Loucy (cell line): ENCODE data around the gene OR2V1.

Source experiments
- H2AFZ ChIP-seq: fragments of 200-600 bp; sonication (generic); 2 replicates; pipeline ENCODE4 v1.6.0; 2016; ENCODE audit warnings: antibody characterized with exemption, mild to moderate bottlenecking, low read length, moderate library complexity
- H3F3A ChIP-seq: fragments of 200-600 bp; 2 replicates; pipeline ENCODE4 v1.6.0; 2016; ENCODE audit warnings: antibody characterized with exemption, low read depth, mild to moderate bottlenecking
- H3K27me3 ChIP-seq: fragments of 200-600 bp; sonication (generic); 2 replicates; pipeline ENCODE4 v1.6.1; 2014; ENCODE audit warnings: low read length, mild to moderate bottlenecking; ENCODE audit not compliant: insufficient read depth, poor library complexity, severe bottlenecking
- H3K36me3 ChIP-seq: fragments of 200-600 bp; sonication (generic); 2 replicates; pipeline ENCODE4 v1.6.1; 2016; ENCODE audit warnings: low read length; ENCODE audit not compliant: insufficient read depth
- H3K4me1 ChIP-seq: fragments of 200-600 bp; sonication (generic); 2 replicates; pipeline ENCODE4 v1.5.1; 2014; ENCODE audit warnings: low read length, mild to moderate bottlenecking; ENCODE audit not compliant: insufficient read depth, poor library complexity, severe bottlenecking
- H3K4me2 ChIP-seq: fragments of 200-600 bp; sonication (generic); 2 replicates; pipeline ENCODE4 v1.6.0; 2014; ENCODE audit warnings: antibody characterized with exemption, low read length, low read depth, mild to moderate bottlenecking; ENCODE audit not compliant: poor library complexity, severe bottlenecking
- H3K4me3 ChIP-seq: fragments of 200-600 bp; sonication (generic); 2 replicates; pipeline ENCODE4 v1.5.1; 2014; ENCODE audit warnings: low read length, mild to moderate bottlenecking, mixed read lengths; ENCODE audit not compliant: poor library complexity, severe bottlenecking
- H3K79me2 ChIP-seq: fragments of 200-600 bp; sonication (generic); 2 replicates; pipeline ENCODE4 v1.6.1; 2014; ENCODE audit warnings: low read length; ENCODE audit not compliant: insufficient read depth
- H3K9ac ChIP-seq: fragments of 200-600 bp; sonication (generic); 2 replicates; pipeline ENCODE4 v1.6.0; 2014; ENCODE audit warnings: mild to moderate bottlenecking, low read depth, low read length, moderate library complexity; ENCODE audit not compliant: poor library complexity, severe bottlenecking
- H3K9me2 ChIP-seq: fragments of 200-600 bp; sonication (generic); replicated peaks from 2 replicates; pipeline ENCODE4 v1.6.1; 2016; ENCODE audit warnings: low read depth, low read length, mixed read lengths
- H3K9me3 ChIP-seq: fragments of 200-600 bp; sonication (generic); 2 replicates; pipeline ENCODE4 v1.6.1; 2014; ENCODE audit warnings: mild to moderate bottlenecking, antibody characterized with exemption, low read length, low read depth; ENCODE audit not compliant: insufficient read depth
- H4K20me1 ChIP-seq: fragments of 200-600 bp; sonication (generic); 2 replicates; pipeline ENCODE4 v1.6.0; 2014; ENCODE audit warnings: antibody characterized with exemption, low read length, mild to moderate bottlenecking; ENCODE audit not compliant: insufficient read depth, poor library complexity, severe bottlenecking
- EZH2phosphoT487 ChIP-seq: fragments of 200-600 bp; IDR thresholded peaks from 2 replicates; pipeline ENCODE4 v1.6.1; 2018; ENCODE audit warnings: antibody characterized with exemption, mild to moderate bottlenecking, moderate library complexity, borderline replicate concordance
- TF ChIP-seq, protein P1 (sequence below): fragments of 200-600 bp; sonication (generic); conservative IDR thresholded peaks from 2 replicates; pipeline ENCODE4 v1.5.1; 2014; ENCODE audit warnings: mild to moderate bottlenecking, antibody characterized with exemption, low read length

Gene OR2V1

GRCh38 chr5:181081989-181082388, 49.0 kb downstream of the OR2V1 start:
- Histone ChIP-seq H3F3A (no peaks in the 10 kb centered on the region), H3K9me3 (no peaks in the 10 kb centered on the region), H3K4me1 (no peaks in the 10 kb centered on the region), H2AFZ (no peak overlapping the region), H3K4me3 (no peak overlapping the region), H3K4me2 (no peak overlapping the region), H3K9ac (no peak overlapping the region), H4K20me1 (no peaks in the 10 kb centered on the region), H3K36me3 (no peaks in the 10 kb centered on the region), H3K27me3 (no peaks in the 10 kb centered on the region), H3K9me2 (no peaks in the 10 kb centered on the region), H3K79me2 (no peaks in the 10 kb centered on the region)
- TF ChIP-seq EZH2phosphoT487 = no peak
- TF ChIP-seq, protein P1, sequence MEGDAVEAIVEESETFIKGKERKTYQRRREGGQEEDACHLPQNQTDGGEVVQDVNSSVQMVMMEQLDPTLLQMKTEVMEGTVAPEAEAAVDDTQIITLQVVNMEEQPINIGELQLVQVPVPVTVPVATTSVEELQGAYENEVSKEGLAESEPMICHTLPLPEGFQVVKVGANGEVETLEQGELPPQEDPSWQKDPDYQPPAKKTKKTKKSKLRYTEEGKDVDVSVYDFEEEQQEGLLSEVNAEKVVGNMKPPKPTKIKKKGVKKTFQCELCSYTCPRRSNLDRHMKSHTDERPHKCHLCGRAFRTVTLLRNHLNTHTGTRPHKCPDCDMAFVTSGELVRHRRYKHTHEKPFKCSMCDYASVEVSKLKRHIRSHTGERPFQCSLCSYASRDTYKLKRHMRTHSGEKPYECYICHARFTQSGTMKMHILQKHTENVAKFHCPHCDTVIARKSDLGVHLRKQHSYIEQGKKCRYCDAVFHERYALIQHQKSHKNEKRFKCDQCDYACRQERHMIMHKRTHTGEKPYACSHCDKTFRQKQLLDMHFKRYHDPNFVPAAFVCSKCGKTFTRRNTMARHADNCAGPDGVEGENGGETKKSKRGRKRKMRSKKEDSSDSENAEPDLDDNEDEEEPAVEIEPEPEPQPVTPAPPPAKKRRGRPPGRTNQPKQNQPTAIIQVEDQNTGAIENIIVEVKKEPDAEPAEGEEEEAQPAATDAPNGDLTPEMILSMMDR = no peak

DNA sequence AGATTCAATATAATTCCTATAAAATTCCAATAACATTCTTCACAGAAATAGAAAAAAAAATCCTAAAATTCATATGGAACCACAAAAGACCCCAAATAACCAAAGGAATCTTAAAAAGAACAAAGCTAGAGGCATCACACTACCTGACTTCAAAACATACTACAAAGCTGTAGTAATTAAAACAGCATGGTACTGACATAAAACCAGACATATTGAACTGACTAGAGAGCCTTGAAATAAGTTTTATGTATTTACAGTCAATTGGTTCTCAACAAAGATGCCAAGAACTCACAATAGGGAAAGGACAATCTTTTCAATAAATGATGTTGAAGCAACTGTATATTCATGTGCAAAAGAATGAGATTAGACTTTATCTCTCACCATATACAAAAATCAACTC, 54.0 kb downstream of the OR2V1 start:
- no peaks in the 10 kb centered on the region for H3K4me1 ChIP-seq
- H3K9ac ChIP-seq = no peak overlapping the region
- H3K27me3 ChIP-seq = no peaks in the 10 kb centered on the region
- no peak overlapping the region for H2AFZ ChIP-seq
- H3K9me2 ChIP-seq = no peaks in the 10 kb centered on the region
- no peaks in the 10 kb centered on the region for H4K20me1 ChIP-seq
- H3K4me2 ChIP-seq = no peak overlapping the region
- no peaks in the 10 kb centered on the region for H3K9me3 ChIP-seq
- no peaks in the 10 kb centered on the region for H3K36me3 ChIP-seq
- TF ChIP-seq, protein P1 = no peak
- no peak for TF ChIP-seq EZH2phosphoT487
- H3F3A ChIP-seq = no peaks in the 10 kb centered on the region
- no peak overlapping the region for H3K4me3 ChIP-seq
- no peaks in the 10 kb centered on the region for H3K79me2 ChIP-seq
